Fibroblast of villous mesenchyme (primary cell): ENCODE results near the gene ADAMTS17. TPM values are rescaled to one million over a fixed set of nuclear protein-coding genes. Genes with fewer than 3 reads are reported as not detected.
A peak's percentile ranks its signal among the peaks of the same experiment; 100 is the strongest.

Source experiments
- DNase-seq: peaks from one replicate; pipeline ENCODE4 v3.0.0-alpha.2; 2010; ENCODE audit warnings: low read depth
- H3K4me3 ChIP-seq: 2 replicates; pipeline ENCODE4 v1.5.1; 2011; ENCODE audit warnings: low read depth, mild to moderate bottlenecking, low read length
- CTCF ChIP-seq: IDR thresholded peaks from 2 replicates; pipeline ENCODE4 v1.5.1; 2012; ENCODE audit warnings: low read depth, mild to moderate bottlenecking, low read length; ENCODE audit not compliant: insufficient read depth
- total RNA-seq: library from RNA; depleted of rRNA; stranded (reverse); fragments of >200 nt; gene quantifications from 2 replicates; pipeline ENCODE4 v1.2.3, GENCODE V29; 2012

ADAMTS17 gene
- total RNA-seq, 1 donor, result under 0.01 TPM

- H3K4me3 ChIP-seq, result no peak overlapping the region
- DNase-seq, result no peak
- no peak for TF ChIP-seq CTCF
Measured at GRCh38 chr15:99963976-99964375, 377.8 kb downstream of the ADAMTS17 start.

GRCh38 chr15:99963096-99963825 is 378.5 kb downstream of the ADAMTS17 start:
- peak; percentile 47 for DNase-seq
- no peak overlapping the region for H3K4me3 ChIP-seq
- TF ChIP-seq CTCF, result no peak

GRCh38 chr15:99962006-99962561 is 379.7 kb downstream of the ADAMTS17 start:
- no peak overlapping the region for H3K4me3 ChIP-seq
- DNase-seq, result no peak
- no peak for TF ChIP-seq CTCF

GRCh38 chr15:99961011-99961441 is 380.7 kb downstream of the ADAMTS17 start:
- peak; percentile 30 for DNase-seq
- peak; percentile 37 for TF ChIP-seq CTCF
- H3K4me3 ChIP-seq, result no peak overlapping the region

- DNase-seq, result no peak
- TF ChIP-seq CTCF, result no peak
- no peak overlapping the region for H3K4me3 ChIP-seq
Measured at GRCh38 chr15:99959326-99959725, 382.4 kb downstream of the ADAMTS17 start.

- no peak for TF ChIP-seq CTCF
- no peak for DNase-seq
- H3K4me3 ChIP-seq, result no peak overlapping the region
Measured at GRCh38 chr15:99958426-99959097, 383.2 kb downstream of the ADAMTS17 start.

GRCh38 chr15:99957642-99958013 is 384.1 kb downstream of the ADAMTS17 start:
- DNase-seq, result no peak
- TF ChIP-seq CTCF, result no peak
- no peak overlapping the region for H3K4me3 ChIP-seq
